ENCODE measurements around the gene THAP6.
A peak's percentile ranks its signal among the peaks of the same experiment; 100 is the strongest.
"Not testable (repeated sequence)": the region's sequence is repeated elsewhere in the genome, so short reads cannot be mapped to it uniquely, and the experiment has no call there.

Gene THAP6

GRCh38 chr4:75527482-75527881 is 13.2 kb downstream of the THAP6 start:
- DNase-seq, result no peak

- no peak for DNase-seq
Measured at GRCh38 chr4:75530556-75531322, 16.5 kb downstream of the THAP6 start.

- DNase-seq, result not testable (repeated sequence)
Measured at GRCh38 chr4:75531536-75532143, 17.4 kb downstream of the THAP6 start.

GRCh38 chr4:75533339-75533887 is 19.1 kb downstream of the THAP6 start:
- not testable (repeated sequence) for DNase-seq

- not testable (repeated sequence) for DNase-seq
Measured at GRCh38 chr4:75533926-75534325, 19.7 kb downstream of the THAP6 start.

GRCh38 chr4:75537308-75537707 is 23.0 kb downstream of the THAP6 start:
- DNase-seq, result not testable (repeated sequence)

GRCh38 chr4:75542824-75543223 is 28.6 kb downstream of the THAP6 start:
- DNase-seq, result no peak

GRCh38 chr4:75544220-75544619 is 29.9 kb downstream of the THAP6 start:
- DNase-seq, result not testable (repeated sequence)

- no peak for DNase-seq
Measured at GRCh38 chr4:75544870-75545269, 30.6 kb downstream of the THAP6 start.

GRCh38 chr4:75545526-75545925 is 31.3 kb downstream of the THAP6 start:
- DNase-seq, result no peak

- DNase-seq, result no peak
Measured at GRCh38 chr4:75547647-75548387, 33.5 kb downstream of the THAP6 start.

GRCh38 chr4:75549019-75549418 is 34.7 kb downstream of the THAP6 start:
- DNase-seq, result no peak

GRCh38 chr4:75552452-75552851 is 38.2 kb downstream of the THAP6 start:
- no peak for DNase-seq

- DNase-seq, result peak; percentile 24
Measured at GRCh38 chr4:75555294-75556164, 41.3 kb downstream of the THAP6 start, which contains the start of gene ODAPH. Gene ODAPH, plus strand, starts transcription at chr4:75556066. Its CDS starts 17 bp downstream, at chr4:75556083.

GRCh38 chr4:75557696-75558095 is 43.4 kb downstream of the THAP6 start:
- no peak for DNase-seq

- no peak for DNase-seq
Measured at GRCh38 chr4:75561789-75562188, 47.5 kb downstream of the THAP6 start.

GRCh38 chr4:75564023-75564422 is 49.8 kb downstream of the THAP6 start:
- DNase-seq, result no peak

GRCh38 chr4:75565481-75565880 is 51.2 kb downstream of the THAP6 start:
- DNase-seq, result no peak

- no peak for DNase-seq
Measured at GRCh38 chr4:75566911-75567310, 52.6 kb downstream of the THAP6 start.

- DNase-seq, result no peak
Measured at GRCh38 chr4:75567725-75568124, 53.5 kb downstream of the THAP6 start.

Data from activated CD8-positive, alpha-beta memory T cell treated with anti-CD3 and anti-CD28 coated beads, Interleukin-2, amount 50 U/mL, for 4 hours (primary cell).